GM18907 (cell line): ENCODE measurements around the gene SYT7.

Experiments used
- ATAC-seq: cut with Tn5 transposase; IDR thresholded peaks from one replicate; pipeline ENCODE4 v1.9.1; 2021; ENCODE audit warnings: mild to moderate bottlenecking, moderate library complexity; ENCODE audit not compliant: unreplicated experiment

SYT7 gene

DNA sequence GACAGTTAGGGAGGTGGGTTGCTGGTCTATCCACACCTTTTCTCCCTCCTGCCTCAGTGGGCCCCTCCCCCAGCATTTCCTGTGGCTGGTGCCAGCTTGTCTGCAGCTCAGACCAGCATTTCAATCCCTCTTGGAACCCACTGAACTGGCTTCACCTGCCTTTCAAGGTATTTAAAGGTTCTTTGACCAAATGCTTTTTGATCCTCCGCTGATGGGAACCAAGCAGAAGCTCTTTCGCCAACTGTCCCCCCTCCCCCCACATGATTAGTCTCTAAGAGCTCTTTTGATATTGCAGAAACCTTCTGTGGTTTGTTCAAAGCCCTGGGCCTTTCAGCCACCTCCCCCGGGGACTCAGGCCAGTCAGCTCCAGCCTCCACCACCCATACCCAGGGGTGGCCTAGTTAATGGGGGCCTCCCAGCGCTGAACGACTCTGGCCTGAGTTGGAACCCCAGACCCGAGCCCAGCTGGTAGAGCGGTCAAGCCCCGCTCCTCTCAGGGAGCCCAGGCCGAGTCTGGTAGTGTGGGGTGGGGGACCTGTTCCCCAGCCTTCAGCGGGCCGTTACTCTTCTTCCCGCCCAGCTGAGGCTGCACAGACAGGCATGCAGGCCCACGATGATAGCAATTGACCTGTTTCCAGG is 6.0 kb upstream of the SYT7 start:
- ATAC-seq: no peak

DNA sequence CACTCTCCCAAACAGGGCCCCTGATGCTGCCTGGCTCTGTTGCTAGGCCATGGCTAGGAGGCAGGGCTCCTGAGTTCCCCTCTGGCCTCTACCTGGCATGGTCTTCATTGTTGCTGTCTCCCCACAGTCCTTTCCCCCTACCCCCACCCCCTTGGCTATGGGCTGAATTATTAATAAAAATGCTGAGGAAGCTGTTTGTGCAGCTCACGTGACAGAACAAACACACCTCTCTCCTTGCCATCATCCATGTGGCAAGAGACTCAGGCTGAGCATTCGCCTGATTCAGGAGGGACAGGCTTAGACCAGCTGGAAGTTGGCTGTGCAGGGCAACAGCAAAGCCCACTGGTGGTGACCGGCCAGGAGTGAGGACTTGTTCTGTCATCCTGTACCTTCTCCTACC is 4.2 kb upstream of the SYT7 start:
- no peak for ATAC-seq

DNA sequence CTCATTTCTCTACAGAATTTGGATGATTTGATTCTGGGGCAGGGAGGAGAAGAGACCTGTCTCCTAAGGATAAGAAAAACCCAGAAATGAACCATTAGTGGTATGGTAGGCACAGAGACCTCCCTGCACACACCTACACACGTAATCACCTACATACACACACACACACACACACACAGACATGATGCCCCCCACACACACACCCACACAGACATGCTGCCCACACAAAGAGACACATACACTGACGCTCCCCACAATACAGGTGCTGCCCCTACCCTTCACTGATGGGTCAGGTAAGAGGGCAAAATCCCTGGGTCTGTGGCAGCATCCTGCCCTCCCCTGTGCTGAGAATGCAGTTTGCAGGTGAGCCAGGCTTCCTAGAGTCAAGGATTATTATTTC is 1.1 kb upstream of the SYT7 start:
- no peak for ATAC-seq

DNA sequence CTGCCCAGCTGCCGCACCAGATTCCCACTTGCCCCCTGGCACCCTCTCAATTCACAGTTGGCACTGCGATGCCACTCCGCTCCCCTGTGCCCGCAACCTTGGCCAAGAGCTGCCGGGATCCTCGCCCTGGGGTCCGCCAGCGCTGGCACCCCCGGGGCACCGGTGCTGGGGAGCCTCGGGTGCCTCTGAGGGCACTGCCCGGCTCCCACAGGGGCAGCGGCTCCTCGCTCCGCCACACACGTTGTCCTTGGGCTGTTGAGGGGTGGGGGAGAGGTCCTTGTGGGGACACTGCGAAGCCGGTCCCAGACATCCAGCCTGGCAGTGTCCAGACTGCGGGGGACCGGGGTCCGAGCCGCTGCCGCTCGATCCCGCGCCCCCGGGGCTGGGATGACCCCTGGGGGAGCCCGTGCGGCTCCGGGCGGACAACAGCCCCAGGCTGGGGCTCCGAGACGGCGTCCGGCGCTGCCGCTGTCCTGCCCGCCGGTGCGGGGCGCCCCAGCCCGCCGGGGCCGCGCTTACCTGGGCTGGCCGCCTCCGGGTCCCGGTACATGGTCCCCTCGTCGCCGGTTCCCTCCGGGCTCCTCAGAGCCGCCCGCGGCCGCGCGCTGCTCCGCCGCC is 496 bp downstream of the SYT7 start:
- no peak for ATAC-seq

DNA sequence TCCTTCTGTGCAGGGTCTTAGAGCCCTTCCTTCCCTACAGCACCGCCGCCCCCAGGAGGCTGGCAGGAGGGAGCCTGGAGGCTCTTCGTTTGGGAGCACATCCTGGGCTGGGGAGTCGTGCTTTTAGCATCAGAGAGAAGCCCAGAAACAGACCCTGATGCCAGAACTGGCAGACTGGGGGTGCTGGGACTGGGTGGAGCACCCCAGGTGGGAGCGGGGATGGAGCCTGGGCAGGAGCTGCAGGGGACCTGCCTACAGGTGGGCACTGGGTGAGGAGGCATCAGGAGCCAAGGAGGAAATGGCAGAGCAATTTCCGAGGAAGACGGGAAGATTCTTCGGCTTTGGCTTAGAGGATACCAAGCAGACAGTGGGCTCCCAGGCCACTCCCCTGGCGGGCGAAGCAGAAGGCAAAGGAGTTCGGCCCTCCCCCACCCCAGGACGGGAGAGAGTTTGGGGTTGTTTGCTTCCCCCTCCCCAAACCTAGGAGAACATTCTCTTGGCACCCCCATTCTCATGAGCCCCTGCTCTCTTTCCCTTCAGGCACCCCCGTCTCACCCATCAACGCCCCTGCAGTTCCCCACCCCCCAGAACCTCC is 1.1 kb downstream of the SYT7 start:
- ATAC-seq: no peak

- ATAC-seq: no peak
These were observed 1.8 kb downstream of the SYT7 start for GRCh38 chr11:61578819-61579675.

DNA sequence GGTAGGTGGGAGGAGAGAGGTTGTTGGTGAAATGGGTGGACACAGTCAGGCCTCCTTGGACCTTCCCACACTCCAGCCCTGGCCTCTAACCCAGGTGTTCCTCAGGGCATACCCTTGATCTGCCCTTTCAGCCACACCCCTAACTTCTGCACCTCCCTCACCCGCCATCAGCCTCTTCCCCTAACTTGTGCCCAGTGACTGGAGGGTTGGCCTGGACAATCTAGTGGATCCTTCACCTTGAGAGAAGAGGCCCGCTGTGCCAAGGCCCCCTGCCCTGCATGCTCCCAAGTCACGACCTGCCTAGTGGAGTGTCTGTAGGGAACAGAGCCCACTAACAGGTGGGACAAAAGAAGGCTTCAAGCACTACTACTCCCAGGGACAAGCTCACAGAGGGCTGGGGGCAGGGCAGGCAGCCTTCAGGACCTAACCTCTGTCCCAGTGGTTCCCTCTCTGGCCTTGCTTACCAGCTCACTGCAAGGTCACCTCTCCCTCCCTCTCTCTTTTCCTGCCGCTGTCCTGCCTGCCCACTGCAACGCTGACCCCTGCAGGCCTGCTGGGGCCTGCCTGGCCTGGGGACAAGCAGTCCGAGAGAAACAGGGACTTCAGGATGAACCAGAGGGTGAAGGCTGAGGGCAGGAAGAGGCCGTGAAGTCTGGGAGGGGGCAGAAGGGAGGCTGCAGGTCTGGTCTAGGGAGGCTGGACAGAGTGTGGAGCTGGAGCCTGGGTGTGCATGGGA is 3.3 kb downstream of the SYT7 start:
- no peak for ATAC-seq

GRCh38 chr11:61575886-61576861 is 4.7 kb downstream of the SYT7 start:
- ATAC-seq: no peak

- no peak for ATAC-seq
These were observed 6.3 kb downstream of the SYT7 start for GRCh38 chr11:61574611-61575010.

DNA sequence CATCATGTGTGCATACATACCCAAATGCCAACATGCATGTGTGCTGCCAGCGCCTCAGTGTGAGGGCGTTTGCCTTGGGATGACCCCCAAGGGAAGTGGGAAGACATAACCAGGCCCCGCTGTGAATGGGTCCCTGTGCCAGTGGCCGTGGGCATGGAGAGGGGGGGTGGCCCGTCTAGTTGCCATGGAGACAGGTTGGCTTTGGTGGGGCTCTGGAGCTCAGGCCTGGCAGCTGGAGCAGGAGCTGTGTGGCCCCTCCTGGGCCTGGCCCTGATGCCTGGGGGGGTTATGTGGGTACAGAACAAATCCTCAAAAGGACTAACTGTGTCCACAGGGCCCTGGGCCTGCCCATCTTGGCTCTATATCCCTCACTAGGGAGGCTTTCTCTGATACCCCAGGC is 8.0 kb downstream of the SYT7 start:
- ATAC-seq: no peak

DNA sequence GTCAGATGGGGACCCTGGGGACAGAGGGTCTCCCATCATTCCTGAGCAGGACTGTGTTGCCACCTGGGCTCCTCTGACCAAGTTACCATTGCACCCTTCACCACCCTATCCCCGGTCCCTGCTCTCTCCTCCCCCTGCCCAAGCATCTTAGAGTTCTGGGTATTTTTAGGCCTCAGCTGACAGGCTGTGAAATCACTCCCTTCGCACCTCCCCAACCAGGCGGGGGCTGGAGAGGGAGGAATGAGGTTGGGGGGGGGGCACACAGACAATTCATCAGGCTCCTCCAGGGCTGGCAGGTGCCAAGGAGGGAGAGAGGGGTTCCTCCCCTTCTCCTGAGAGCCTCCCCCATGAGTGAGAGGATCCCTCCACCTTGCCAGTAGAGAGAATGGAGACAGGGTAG is 9.0 kb downstream of the SYT7 start:
- ATAC-seq: no peak

DNA sequence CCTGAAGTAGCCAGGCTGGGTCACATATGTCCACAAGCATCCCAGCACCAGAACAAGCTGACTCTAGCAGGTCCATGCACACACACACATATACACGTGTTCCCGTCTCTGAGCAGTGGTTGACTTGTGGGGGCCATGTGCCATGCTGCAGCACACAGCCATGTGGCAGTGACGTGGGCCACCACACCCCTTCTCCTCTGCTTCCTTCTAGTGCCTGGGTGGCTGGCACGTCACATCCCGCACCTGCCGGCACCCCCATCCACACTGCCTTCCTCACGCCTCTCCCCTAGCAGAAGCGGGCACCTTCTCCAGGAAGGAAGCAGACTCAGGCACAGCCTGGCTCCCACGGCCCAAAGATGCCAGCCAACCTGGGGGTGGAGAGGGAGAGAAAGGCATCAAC is 9.5 kb downstream of the SYT7 start:
- ATAC-seq: no peak

GRCh38 chr11:61569701-61570100 is 11.2 kb downstream of the SYT7 start:
- no peak for ATAC-seq

DNA sequence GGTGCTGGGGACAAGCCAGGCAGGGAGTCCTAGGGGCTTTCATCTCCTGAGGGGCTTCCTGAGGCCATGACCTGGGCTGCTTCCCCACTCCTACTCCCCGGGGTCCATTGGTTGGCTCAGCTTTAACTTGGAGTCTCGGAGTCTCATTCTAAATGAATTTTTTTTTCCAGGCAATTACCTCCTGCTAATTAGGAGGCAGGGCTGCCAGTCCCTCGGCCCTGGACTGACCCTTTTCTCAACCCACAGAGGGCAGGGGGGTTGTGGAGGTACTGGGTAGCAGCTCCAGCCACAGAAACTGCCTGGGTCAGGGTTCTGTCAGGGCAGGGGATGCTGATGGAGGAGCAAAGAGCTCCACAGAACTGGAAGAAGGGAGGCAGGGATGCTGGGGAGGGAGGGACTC is 11.9 kb downstream of the SYT7 start:
- ATAC-seq: no peak

GRCh38 chr11:61567286-61568061 is 13.4 kb downstream of the SYT7 start:
- ATAC-seq: no peak

GRCh38 chr11:61564936-61565696 is 15.8 kb downstream of the SYT7 start:
- no peak for ATAC-seq

DNA sequence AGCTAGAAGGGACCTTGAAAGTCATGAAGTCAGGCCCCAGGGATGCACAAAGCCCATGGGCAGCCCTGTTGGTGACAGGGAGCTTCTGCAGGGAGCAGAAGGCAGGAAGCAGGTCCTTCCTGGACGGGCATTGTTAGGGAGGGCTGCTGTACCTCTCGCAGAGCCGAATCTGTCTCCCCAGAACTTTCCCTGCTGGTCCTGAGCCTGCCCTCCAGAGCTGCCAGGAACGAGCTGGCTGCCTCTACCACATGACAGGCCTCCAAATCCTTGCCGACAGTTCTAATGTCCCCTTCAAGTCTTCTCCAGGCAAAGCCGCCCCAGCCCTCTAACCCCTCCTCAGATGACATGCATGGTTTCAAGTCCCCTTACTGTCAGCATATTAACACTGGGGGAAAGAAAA is 20.1 kb downstream of the SYT7 start:
- ATAC-seq: no peak

DNA sequence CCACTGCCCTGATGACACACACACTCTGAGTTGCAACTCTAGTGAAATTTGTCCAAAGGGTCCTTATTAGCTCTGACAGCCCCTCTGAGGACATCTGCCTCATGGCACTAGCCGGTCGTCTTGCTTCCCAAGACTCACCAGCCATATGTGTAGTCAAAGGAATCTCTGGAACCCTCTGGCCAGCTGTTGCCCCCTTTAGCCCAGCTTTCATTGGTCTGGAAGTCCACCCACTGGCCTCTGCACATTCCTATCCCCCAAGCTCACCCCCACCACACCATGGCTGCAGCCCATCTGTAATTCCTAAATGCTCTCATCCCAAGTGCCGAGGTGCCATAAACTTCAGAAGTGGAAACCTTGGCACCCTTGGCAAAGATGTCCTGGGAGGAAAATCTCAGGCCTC is 24.3 kb downstream of the SYT7 start:
- ATAC-seq: no peak
